Measurements from ENCODE around the gene RUBCNL. TPM values are rescaled to one million over a fixed set of nuclear protein-coding genes. Genes with fewer than 3 reads are reported as not detected.

The RUBCNL gene
- total and polyA plus RNA-seq, 9 of the 15 experiments (the other 6 are each of a cell fraction or from before 2014, with no cell fraction given) = 0.04 to 0.35 (median 0.12) TPM; not detected in 3

DNA sequence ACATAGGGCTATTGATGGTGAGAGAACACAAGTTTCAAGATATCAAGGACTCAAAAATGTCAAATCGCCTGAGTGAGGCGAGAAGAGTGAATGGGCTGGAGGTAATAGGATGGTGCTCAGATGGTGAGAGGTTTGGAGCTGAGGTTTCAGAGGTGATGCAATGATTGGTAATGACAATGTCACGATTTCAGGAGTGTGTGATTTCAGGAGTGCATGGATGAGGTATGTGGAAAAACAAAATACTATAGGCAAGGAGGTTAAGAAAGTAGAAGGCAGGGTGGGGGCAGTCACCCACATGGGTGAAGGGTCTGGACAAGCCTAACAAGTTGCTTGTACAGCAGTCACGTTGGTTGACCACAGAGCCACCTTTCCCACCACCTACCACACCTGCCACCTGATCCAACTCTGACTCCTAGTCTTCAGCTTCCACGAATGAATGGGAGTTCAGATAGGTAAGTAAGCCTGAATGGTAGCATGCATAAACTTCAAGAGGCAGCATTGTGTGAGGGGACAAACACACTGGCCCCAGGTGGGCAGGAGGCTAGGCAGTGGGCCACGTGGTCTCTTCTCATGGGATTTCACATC lies 71.5 kb downstream of the RUBCNL start (continued):
- TF ChIP-seq CHD7 (IDR thresholded peaks at IDR 0.05; ENCODE audit: low read depth, low read length) (no peak), KHSRP (IDR thresholded peaks at IDR 0.05) (no peak), ATF3 (IDR thresholded peaks at IDR 0.05) (peak; percentile 89), ATF3 (CRISPR knock-in tag; conservative IDR thresholded peaks at IDR 0.05) (no peak), NEUROD1 (IDR thresholded peaks at IDR 0.05; ENCODE audit: borderline replicate concordance, low read depth, low read length, partially characterized antibody) (no peak), ZNF785 (CRISPR knock-in tag; IDR thresholded peaks at IDR 0.05) (no peak), ZNF140 (CRISPR knock-in tag; IDR thresholded peaks at IDR 0.05) (no peak), CEBPG (CRISPR knock-in tag; IDR thresholded peaks at IDR 0.05) (peak; percentile 83), CEBPG (tag; conservative IDR thresholded peaks at IDR 0.05 in 1 of 2, IDR thresholded peaks at IDR 0.05 in 1 of 2) (peak; percentile 69 to 97), EP300 (IDR thresholded peaks at IDR 0.05; ENCODE audit: low read length) (peak; percentile 18; the same call in 1 of the 2 replicates), IRF9 (tag; IDR thresholded peaks at IDR 0.05) (0 out of 2 replicates have a peak, but pooled peaks have one; percentile 42), L3MBTL2 (IDR thresholded peaks at IDR 0.05) (0 out of 2 replicates have a peak, but pooled peaks have one; percentile 15)

All from K562 (cell line).